SH-SY5Y (cell line): ENCODE results near the gene KRT26.

ENCODE experiments used
- GATA2 ChIP-seq: IDR thresholded peaks from 2 replicates; pipeline ENCODE4 v1.6.1; 2011; ENCODE audit warnings: mild to moderate bottlenecking, low read depth, low read length
- GATA3 ChIP-seq: IDR thresholded peaks from 2 replicates; pipeline ENCODE4 v1.6.1; 2011; ENCODE audit warnings: low read depth, mild to moderate bottlenecking, low read length, moderate library complexity

GRCh38 chr17:40750391-40750790 lies 21.6 kb downstream of the KRT26 start:
- TF ChIP-seq GATA3 (no peak), GATA2 (no peak)
